ENCODE measurements around the gene HSD11B2. TPM values are rescaled to one million over a fixed set of nuclear protein-coding genes. Genes with fewer than 3 reads are reported as not detected.

HSD11B2 gene
- total and polyA plus RNA-seq, 2 of the 4 experiments (the other 2 are of a cell fraction), result 0.26 TPM; not detected in 1

DNA sequence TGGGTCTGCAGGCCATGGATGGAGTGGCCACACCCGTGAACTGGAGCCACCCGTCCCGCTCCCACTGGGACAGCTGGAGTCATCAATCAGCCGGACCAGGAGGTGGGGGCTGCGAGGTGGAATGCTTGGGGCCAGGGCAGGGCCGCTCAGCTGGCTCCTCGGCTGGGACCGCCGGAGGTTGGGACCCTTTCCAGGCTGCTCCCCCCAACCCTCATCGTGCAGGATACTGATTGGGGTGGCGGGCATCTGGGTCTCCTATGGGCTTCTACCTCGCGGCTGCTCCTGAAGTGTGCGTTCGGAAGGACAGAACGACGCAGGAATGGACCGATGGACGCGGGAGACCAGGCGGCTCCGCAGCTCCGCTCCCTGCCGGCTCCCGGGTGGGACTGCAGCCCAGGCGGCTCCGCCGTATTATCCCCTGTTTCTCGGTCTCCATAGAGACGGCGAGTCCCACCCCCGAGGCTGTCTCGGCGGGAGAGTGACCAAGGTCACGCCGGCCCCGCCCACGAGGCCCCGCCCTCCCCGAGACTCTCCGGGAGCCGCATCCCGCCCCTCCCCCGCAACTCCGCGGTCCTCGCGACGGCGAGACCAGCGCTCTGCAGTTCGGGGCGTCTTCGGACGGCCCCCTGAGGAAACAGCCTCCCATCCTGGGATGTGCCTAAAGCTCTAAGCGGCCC lies 37.7 kb upstream of the HSD11B2 start, which contains the start of gene TPPP3 (continued):
- no peak for TF ChIP-seq MAFK (IDR thresholded peaks at IDR 0.05; ENCODE audit: low read depth, low read length)
- TF ChIP-seq BHLHE40 (IDR thresholded peaks at IDR 0.05; ENCODE audit: low read depth, low read length), result 0 out of 2 replicates have a peak, but pooled peaks have one; percentile 7
- no peak for TF ChIP-seq CEBPB (IDR thresholded peaks at IDR 0.05; ENCODE audit: low read depth, low read length)
- TF ChIP-seq POLR2A (IDR thresholded peaks at IDR 0.05; ENCODE audit: low read depth, low read length), result no peak

DNA sequence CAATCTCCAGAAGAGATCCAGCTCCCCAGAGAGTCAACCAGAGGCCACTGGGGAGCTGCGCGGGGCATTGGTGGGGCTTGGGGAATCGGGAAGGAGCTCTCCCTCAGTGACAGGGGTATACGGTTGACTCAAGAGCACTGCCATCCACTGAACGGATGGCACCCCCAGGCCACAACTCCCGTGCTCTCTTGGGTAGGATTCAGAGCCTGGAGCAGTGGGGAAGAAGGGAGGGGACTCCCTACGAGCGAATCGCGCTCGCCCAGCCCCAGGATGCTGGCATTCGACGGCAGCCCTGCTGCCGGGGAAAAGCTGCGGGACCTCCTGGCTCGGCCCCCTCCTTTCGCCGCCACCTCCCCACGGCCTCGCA lies 37.1 kb upstream of the HSD11B2 start:
- Histone ChIP-seq H2BK120ac (ENCODE audit: low read depth, low read length) (peak overlapping the region; percentile 35; the same call in 1 of the 2 replicates), H4K8ac (ENCODE audit: low read depth in 2 of 2, low read length in 2 of 2) (peak overlapping the region; percentile 38 to 80), H3K27me3 (ENCODE audit: control insufficient read depth, insufficient read depth, low read length) (no peaks in the 10 kb centered on the region), H3K23ac (ENCODE audit: low read depth, low read length) (0 out of 2 replicates have a peak overlapping the region, but pooled peaks have one; percentile 74), H2AK9ac (replicated peaks; ENCODE audit: low read depth, low read length, poor library complexity) (peak overlapping the region; percentile 31), H4K20me1 (ENCODE audit: insufficient read depth, low read length) (no peaks in the 10 kb centered on the region), H2AK5ac (ENCODE audit: low read depth, low read length) (peak overlapping the region; percentile 72), H3K4me2 (ENCODE audit: low read depth, low read length) (peak overlapping the region; percentile 72), H3K9ac (ENCODE audit: low read depth, low read length) (peak overlapping the region; percentile 45), H3K18ac (ENCODE audit: low read depth, low read length) (peak overlapping the region; percentile 54; the same call in 1 of the 2 replicates), H2AFZ (replicated peaks; ENCODE audit: low read length, poor library complexity) (peak overlapping the region; percentile 96), H4K91ac (ENCODE audit: insufficient read depth, low read depth, low read length) (peak overlapping the region; percentile 17; the same call in 1 of the 2 replicates), H3K79me1 (ENCODE audit: low read depth in 1 of 2, low read length in 2 of 2) (no peaks in the 10 kb centered on the region), H3K4me3 (ENCODE audit: insufficient read depth, low read depth, low read length) (peak overlapping the region; percentile 30), H3K4me1 (ENCODE audit: control insufficient read depth, insufficient read depth, low read length) (peaks cover 16% of the 10 kb centered on the region), H3K14ac (replicated peaks; ENCODE audit: low read depth, low read length) (0 out of 2 replicates have a peak overlapping the region, but pooled peaks have one; percentile 44), H2BK15ac (ENCODE audit: low read depth, low read length) (no peak overlapping the region), H3K9me3 (ENCODE audit: control insufficient read depth, insufficient read depth, low read length) (no peaks in the 10 kb centered on the region), H3K27ac (ENCODE audit: insufficient read depth, low read length) (no peak overlapping the region), H2BK5ac (ENCODE audit: low read depth, low read length, poor library complexity, severe bottlenecking) (no peak overlapping the region), H2BK20ac (ENCODE audit: low read depth, low read length) (0 out of 2 replicates have a peak overlapping the region, but pooled peaks have one; percentile 55), H3K56ac (ENCODE audit: extremely low read depth, insufficient read depth, low read length) (0 out of 2 replicates have a peak overlapping the region, but pooled peaks have one; percentile 10), H3K36me3 (ENCODE audit: control insufficient read depth, insufficient read depth, low read length) (no peaks in the 10 kb centered on the region), H3K9me1 (ENCODE audit: insufficient read depth, low read length) (peaks cover 5% of the 10 kb centered on the region; the same call in 1 of the 2 replicates), H4K5ac (ENCODE audit: low read depth, low read length) (peak overlapping the region; percentile 64), H3K4ac (ENCODE audit: low read depth, low read length) (peak overlapping the region; percentile 48)
- dilution Hi-C loops (cut with HindIII; ENCODE audit: low sequenced_read_pairs, unreplicated experiment), result no loop called here
- in situ Hi-C loops (cut with MboI; ENCODE audit: low sequenced_read_pairs), result no loop called here
- 47% methylated on average over 10 of the region's 20 CpGs; no CpG with 5 or more reads in 1 of the 2 experiments for WGBS, 2 experiments (ENCODE audit: extremely low coverage in 2 of 2, insufficient read length in 1 of 2)
- DNase-seq (no peak), ATAC-seq (ENCODE audit: low read depth) (no peak)
- intact Hi-C loops (cut with micrococcal nuclease), result loop anchor here (5.0 kb wide), 1 partner anchor 146 kb away; the partner anchor contains the start of genes FHOD1 and SLC9A5
- no TSS peak for BruUV-seq (replicated peaks)
- ChIA-PET POLR2A (ENCODE audit: unreplicated experiment) (interaction anchor here (0.8 kb wide), 1 partner anchor 133 kb away, joined by 3 read pairs; no protein-coding TSS in a partner anchor), CTCF (interaction anchor here (1.0 kb wide), 1 partner anchor 133 kb away, joined by 3 read pairs; no protein-coding TSS in a partner anchor)
- TF ChIP-seq BHLHE40 (IDR thresholded peaks at IDR 0.05; ENCODE audit: low read depth, low read length) (no peak), FOS (IDR thresholded peaks at IDR 0.05; ENCODE audit: low read depth, low read length) (no peak), RFX5 (IDR thresholded peaks at IDR 0.05; ENCODE audit: low read depth, low read length) (no peak), MAZ (IDR thresholded peaks at IDR 0.05; ENCODE audit: borderline replicate concordance, low read depth, low read length) (no peak), RCOR1 (IDR thresholded peaks at IDR 0.05; ENCODE audit: insufficient replicate concordance, low read length) (no peak), MAFK (IDR thresholded peaks at IDR 0.05; ENCODE audit: low read depth, low read length) (no peak), MXI1 (IDR thresholded peaks at IDR 0.05; ENCODE audit: borderline replicate concordance, low read depth, low read length) (no peak), CEBPB (IDR thresholded peaks at IDR 0.05; ENCODE audit: low read depth, low read length) (no peak), CHD1 (IDR thresholded peaks at IDR 0.05; ENCODE audit: low read depth, low read length) (no peak)
- TF ChIP-seq, protein P1, sequence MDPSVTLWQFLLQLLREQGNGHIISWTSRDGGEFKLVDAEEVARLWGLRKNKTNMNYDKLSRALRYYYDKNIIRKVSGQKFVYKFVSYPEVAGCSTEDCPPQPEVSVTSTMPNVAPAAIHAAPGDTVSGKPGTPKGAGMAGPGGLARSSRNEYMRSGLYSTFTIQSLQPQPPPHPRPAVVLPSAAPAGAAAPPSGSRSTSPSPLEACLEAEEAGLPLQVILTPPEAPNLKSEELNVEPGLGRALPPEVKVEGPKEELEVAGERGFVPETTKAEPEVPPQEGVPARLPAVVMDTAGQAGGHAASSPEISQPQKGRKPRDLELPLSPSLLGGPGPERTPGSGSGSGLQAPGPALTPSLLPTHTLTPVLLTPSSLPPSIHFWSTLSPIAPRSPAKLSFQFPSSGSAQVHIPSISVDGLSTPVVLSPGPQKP (IDR thresholded peaks at IDR 0.05; ENCODE audit: borderline replicate concordance, low read depth, low read length), result no peak
- TF ChIP-seq, protein P2, sequence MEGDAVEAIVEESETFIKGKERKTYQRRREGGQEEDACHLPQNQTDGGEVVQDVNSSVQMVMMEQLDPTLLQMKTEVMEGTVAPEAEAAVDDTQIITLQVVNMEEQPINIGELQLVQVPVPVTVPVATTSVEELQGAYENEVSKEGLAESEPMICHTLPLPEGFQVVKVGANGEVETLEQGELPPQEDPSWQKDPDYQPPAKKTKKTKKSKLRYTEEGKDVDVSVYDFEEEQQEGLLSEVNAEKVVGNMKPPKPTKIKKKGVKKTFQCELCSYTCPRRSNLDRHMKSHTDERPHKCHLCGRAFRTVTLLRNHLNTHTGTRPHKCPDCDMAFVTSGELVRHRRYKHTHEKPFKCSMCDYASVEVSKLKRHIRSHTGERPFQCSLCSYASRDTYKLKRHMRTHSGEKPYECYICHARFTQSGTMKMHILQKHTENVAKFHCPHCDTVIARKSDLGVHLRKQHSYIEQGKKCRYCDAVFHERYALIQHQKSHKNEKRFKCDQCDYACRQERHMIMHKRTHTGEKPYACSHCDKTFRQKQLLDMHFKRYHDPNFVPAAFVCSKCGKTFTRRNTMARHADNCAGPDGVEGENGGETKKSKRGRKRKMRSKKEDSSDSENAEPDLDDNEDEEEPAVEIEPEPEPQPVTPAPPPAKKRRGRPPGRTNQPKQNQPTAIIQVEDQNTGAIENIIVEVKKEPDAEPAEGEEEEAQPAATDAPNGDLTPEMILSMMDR (conservative IDR thresholded peaks at IDR 0.05; ENCODE audit: low read depth, low read length), result no peak

Measured in IMR-90 (cell line).